Smooth muscle cell (in vitro differentiated cells): ENCODE data around the gene MDH1B. TPM values are rescaled to one million over a fixed set of nuclear protein-coding genes. Genes with fewer than 3 reads are reported as not detected.

Experiments used
- DNase-seq: peaks from one replicate; lab custom pipeline; 2025; ENCODE audit not compliant: unreplicated experiment; lab: John Stamatoyannopoulos, UW
- H2AFZ ChIP-seq: fragments of 200-600 bp; sonication (generic); 2 replicates; pipeline ENCODE4 v1.6.0; 2016; ENCODE audit warnings: antibody characterized with exemption, low read depth, mild to moderate bottlenecking
- H3F3A ChIP-seq: fragments of 200-600 bp; sonication (generic); 2 replicates; pipeline ENCODE4 v1.6.0; 2017; ENCODE audit warnings: antibody characterized with exemption, low read depth
- H3K27ac ChIP-seq: fragments of 200-600 bp; sonication (generic); 2 replicates; pipeline ENCODE4 v1.5.1; 2016; ENCODE audit warnings: low read depth, mild to moderate bottlenecking
- H3K27me3 ChIP-seq: fragments of 200-600 bp; sonication (generic); 2 replicates; pipeline ENCODE4 v1.6.1; 2016; ENCODE audit warnings: low read depth, mild to moderate bottlenecking
- H3K36me3 ChIP-seq: fragments of 200-600 bp; sonication (generic); 2 replicates; pipeline ENCODE4 v1.5.1; 2016; ENCODE audit warnings: low read depth
- H3K4me1 ChIP-seq: fragments of 200-600 bp; sonication (generic); 2 replicates; pipeline ENCODE4 v1.5.1; 2016; ENCODE audit warnings: low read depth
- H3K4me2 ChIP-seq: fragments of 200-600 bp; sonication (generic); 2 replicates; pipeline ENCODE4 v1.6.0; 2016; ENCODE audit warnings: mild to moderate bottlenecking
- H3K4me3 ChIP-seq: fragments of 200-600 bp; sonication (generic); 2 replicates; pipeline ENCODE4 v1.5.1; 2016; ENCODE audit warnings: mild to moderate bottlenecking
- H3K79me2 ChIP-seq: fragments of 200-600 bp; sonication (generic); 2 replicates; pipeline ENCODE4 v1.6.0; 2016; ENCODE audit warnings: low read depth, mild to moderate bottlenecking
- H3K9ac ChIP-seq: fragments of 200-600 bp; sonication (generic); 2 replicates; pipeline ENCODE4 v1.6.0; 2016; ENCODE audit warnings: low read depth
- H3K9me3 ChIP-seq: fragments of 200-600 bp; sonication (generic); replicated peaks from 2 replicates; pipeline ENCODE4 v1.5.1; 2016; ENCODE audit warnings: low read depth
- H4K20me1 ChIP-seq: fragments of 200-600 bp; sonication (generic); 2 replicates; pipeline ENCODE4 v1.6.0; 2016; ENCODE audit warnings: low read depth
- CTCF ChIP-seq: fragments of 200-600 bp; sonication (generic); IDR thresholded peaks from 2 replicates; pipeline ENCODE4 v1.5.1; 2017; ENCODE audit warnings: borderline replicate concordance, mild to moderate bottlenecking, antibody characterized with exemption; ENCODE audit not compliant: insufficient read depth, poor library complexity, severe bottlenecking
- WGBS: methylation state at CpG from one replicate; pipeline ENCODE4 v1.1.7; 2016; ENCODE audit warnings: low lambda C conversion rate; 5-methylcytosine and 5-hydroxymethylcytosine counted together
- microRNA-seq: library from miRNA; unstranded; fragments of <30 nt; microRNA quantifications from one replicate; pipeline ENCODE4, GENCODE V29; 2016; ENCODE audit warnings: borderline number of aligned reads
- polyA plus RNA-seq: library from polyadenylated mRNA; unstranded; fragments of >200 nt; fragmentation: Nextera tagmentation; extraction: Ambion mirVana; gene quantifications from 2 replicates; pipeline ENCODE4 v1.2.1, GENCODE V29; 2016
- small RNA-seq: library from RNA; depleted of rRNA; stranded (forward); fragments of <200 nt; gene quantifications from one replicate; pipeline ENCODE3, GENCODE V24; 2014
- total RNA-seq: library from RNA; depleted of rRNA; stranded (reverse); fragments of >200 nt; gene quantifications from 2 replicates; pipeline ENCODE4 v1.2.3, GENCODE V29; 2014

MDH1B gene
- total and polyA plus RNA-seq, 2 experiments from 2014 or later: 0.13 to 0.15 TPM

- H3K79me2 ChIP-seq: no peaks in the 10 kb centered on the region
- no peak for TF ChIP-seq CTCF
- no peak overlapping the region for H2AFZ ChIP-seq
- H3K27ac ChIP-seq: no peak overlapping the region
- H3K9ac ChIP-seq: no peak overlapping the region
- DNase-seq: no peak
- no peaks in the 10 kb centered on the region for H3K9me3 ChIP-seq
- no peaks in the 10 kb centered on the region for H3K36me3 ChIP-seq
- H3F3A ChIP-seq: no peaks in the 10 kb centered on the region
- no peak overlapping the region for H3K4me3 ChIP-seq
- 89% methylated on average over 7 of the region's 7 CpGs for WGBS
- no peaks in the 10 kb centered on the region for H4K20me1 ChIP-seq
- no peak overlapping the region for H3K4me2 ChIP-seq
- no peaks in the 10 kb centered on the region for H3K4me1 ChIP-seq
- H3K27me3 ChIP-seq: peaks cover under 1% of the 10 kb centered on the region
These were observed 72.2 kb downstream of the MDH1B start for GRCh38 chr2:206692971-206693370.

GRCh38 chr2:206688990-206689389, 76.1 kb downstream of the MDH1B start:
- DNase-seq: no peak
- no peak overlapping the region for H3K9ac ChIP-seq
- no peak overlapping the region for H3K4me2 ChIP-seq
- no peak overlapping the region for H2AFZ ChIP-seq
- no peak overlapping the region for H3K4me3 ChIP-seq
- H3K4me1 ChIP-seq: no peaks in the 10 kb centered on the region
- no peaks in the 10 kb centered on the region for H4K20me1 ChIP-seq
- H3K27me3 ChIP-seq: peaks cover 9% of the 10 kb centered on the region
- no peak for TF ChIP-seq CTCF
- H3F3A ChIP-seq: no peaks in the 10 kb centered on the region
- no peaks in the 10 kb centered on the region for H3K79me2 ChIP-seq
- H3K9me3 ChIP-seq: no peaks in the 10 kb centered on the region
- no peak overlapping the region for H3K27ac ChIP-seq
- H3K36me3 ChIP-seq: no peaks in the 10 kb centered on the region
- WGBS: 93% methylated on average over 1 of the region's 1 CpG

GRCh38 chr2:206688453-206688852, 76.7 kb downstream of the MDH1B start:
- no peaks in the 10 kb centered on the region for H3K9me3 ChIP-seq
- no peak overlapping the region for H2AFZ ChIP-seq
- 73% methylated on average over 2 of the region's 2 CpGs for WGBS
- H3K4me1 ChIP-seq: no peaks in the 10 kb centered on the region
- no peak for DNase-seq
- no peaks in the 10 kb centered on the region for H3K36me3 ChIP-seq
- H3K79me2 ChIP-seq: no peaks in the 10 kb centered on the region
- no peak overlapping the region for H3K9ac ChIP-seq
- H3K4me3 ChIP-seq: no peak overlapping the region
- H4K20me1 ChIP-seq: no peaks in the 10 kb centered on the region
- no peak for TF ChIP-seq CTCF
- no peaks in the 10 kb centered on the region for H3F3A ChIP-seq
- H3K27ac ChIP-seq: no peak overlapping the region
- H3K27me3 ChIP-seq: peaks cover 9% of the 10 kb centered on the region
- no peak overlapping the region for H3K4me2 ChIP-seq

Small RNA genes lying within 50 kb of the gene (microRNA-seq; reads per million reads assigned to microRNA genes)
- gene MIR3130-1 (not detected), gene MIR3130-2 (not detected)

Small RNA genes lying within 50 kb of the gene (small RNA-seq; reads per million reads assigned to genes)
- gene MIR3130-2 (not detected), gene RF00019 (not detected)

Other genes with a start within 250 kb of the MDH1B start
- not detected in 2 replicates for gene FAM237A, start 122.8 kb downstream of the MDH1B start, total RNA-seq
- gene FAM237A, start 122.8 kb downstream of the MDH1B start, polyA plus RNA-seq: not detected in 2 replicates
- not detected in 2 replicates for gene DYTN, start 46.9 kb downstream of the MDH1B start, total RNA-seq
- gene DYTN, start 46.9 kb downstream of the MDH1B start, polyA plus RNA-seq: not detected in 2 replicates
- gene FASTKD2, start 278 bp upstream of the MDH1B start, total RNA-seq: 32.5 and 37.6 TPM in 2 replicates
- 15.7 and 19.4 TPM in 2 replicates for gene FASTKD2, start 278 bp upstream of the MDH1B start, polyA plus RNA-seq
- not detected in 2 replicates for gene CPO, start 174.2 kb upstream of the MDH1B start, total RNA-seq
- not detected in 2 replicates for gene CPO, start 174.2 kb upstream of the MDH1B start, polyA plus RNA-seq